HG03521 (cell line): Measurements from ENCODE around the gene GPX5.
"Not testable (repeated sequence)": the region's sequence is repeated elsewhere in the genome, so short reads cannot be mapped to it uniquely, and the experiment has no call there.

Experiments used
- ATAC-seq: cut with Tn5 transposase; IDR thresholded peaks from one replicate; pipeline ENCODE4 v1.9.1; 2021; ENCODE audit warnings: mild to moderate bottlenecking, moderate library complexity; ENCODE audit not compliant: unreplicated experiment

The GPX5 gene

DNA sequence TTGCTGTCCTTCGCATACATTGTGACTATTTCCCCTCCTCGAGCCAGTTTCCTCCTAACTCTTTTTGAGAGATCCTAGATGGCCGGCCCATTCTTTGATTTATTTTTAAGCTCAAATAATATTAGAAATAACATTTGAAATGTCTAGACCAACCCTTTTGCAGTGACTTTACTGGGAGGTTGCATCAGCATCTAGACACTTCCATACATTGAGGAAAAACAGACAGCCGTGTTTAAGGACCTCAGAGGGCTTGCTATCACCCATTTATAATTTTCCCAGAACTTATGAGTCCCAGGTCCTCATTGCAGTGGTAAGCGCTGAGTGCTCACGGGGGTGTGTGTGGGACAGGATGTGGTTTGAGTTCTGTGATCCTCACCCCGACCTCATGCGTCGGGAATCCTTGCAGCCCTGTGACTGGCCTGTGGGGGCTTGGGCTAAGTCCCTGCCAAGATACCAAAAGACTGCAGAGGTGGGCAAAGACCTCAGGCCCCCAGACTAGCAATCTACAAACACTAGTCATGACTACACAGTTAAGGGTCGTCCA, at the start of gene GPX5:
Gene GPX5 (plus strand): TSS at position 386 of the 544 bp plus-strand sequence. CDS start 133 bp downstream, at position 519.
- ATAC-seq: no peak

DNA sequence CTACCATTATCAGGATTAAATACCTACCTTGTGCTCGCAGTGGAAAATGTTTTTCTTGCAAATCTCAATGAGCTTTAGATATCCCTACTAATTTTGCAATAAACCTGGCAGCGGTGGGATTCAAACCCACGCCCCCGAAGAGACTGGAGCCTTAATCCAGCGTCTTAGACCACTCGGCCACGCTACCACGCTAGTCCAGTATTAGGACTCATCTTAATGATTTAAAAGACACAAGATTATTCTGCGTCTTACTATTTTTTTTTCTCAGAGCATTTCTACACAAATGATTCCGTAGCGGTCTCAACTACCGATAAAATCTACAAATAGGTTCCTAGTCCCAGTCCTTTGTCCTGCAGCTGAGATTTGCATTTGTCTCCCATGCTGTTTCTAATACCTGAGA, 47.2 kb upstream of the GPX5 start:
- ATAC-seq: no peak

DNA sequence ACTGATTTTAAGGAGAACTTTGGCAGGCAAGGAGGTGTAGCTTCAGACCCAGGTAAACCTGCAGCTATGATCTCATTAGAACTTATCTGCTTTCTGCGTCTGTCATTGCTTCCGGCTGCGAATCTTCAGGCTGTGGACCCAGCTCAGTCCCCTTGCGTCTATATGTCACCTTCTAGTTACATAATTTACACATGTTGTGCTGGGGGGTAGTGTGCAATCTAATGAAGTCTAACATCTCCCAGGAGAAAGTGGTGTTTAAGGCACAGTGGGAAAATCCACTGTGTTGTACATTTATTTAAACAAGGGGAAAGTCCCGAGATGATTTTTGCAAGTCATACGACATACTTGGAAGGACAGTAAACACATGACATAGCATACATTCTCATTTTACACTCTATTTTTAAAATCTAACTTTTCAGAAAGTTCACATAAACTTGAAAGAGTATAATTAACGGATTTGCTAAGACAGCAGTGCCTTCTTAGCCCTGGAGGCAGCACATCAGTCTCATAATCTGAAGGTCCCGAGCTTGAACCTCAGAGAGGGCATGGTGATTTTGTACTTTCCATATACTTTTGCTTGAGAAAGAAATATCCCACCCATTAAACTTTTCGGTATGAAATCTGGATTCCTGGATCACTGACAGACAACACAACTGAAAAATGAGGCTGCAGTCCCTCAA, 45.3 kb upstream of the GPX5 start:
- no peak for ATAC-seq

- no peak for ATAC-seq
These were observed 40.2 kb upstream of the GPX5 start for GRCh38 chr6:28485482-28485881.

- no peak for ATAC-seq
These were observed 39.1 kb upstream of the GPX5 start for GRCh38 chr6:28486533-28486932.

- no peak for ATAC-seq
These were observed 38.5 kb upstream of the GPX5 start for GRCh38 chr6:28486988-28487742.

GRCh38 chr6:28488916-28489365, 36.7 kb upstream of the GPX5 start:
- peak; percentile 17 for ATAC-seq

GRCh38 chr6:28489366-28490204, 36.1 kb upstream of the GPX5 start:
- ATAC-seq: peak; percentile 71

DNA sequence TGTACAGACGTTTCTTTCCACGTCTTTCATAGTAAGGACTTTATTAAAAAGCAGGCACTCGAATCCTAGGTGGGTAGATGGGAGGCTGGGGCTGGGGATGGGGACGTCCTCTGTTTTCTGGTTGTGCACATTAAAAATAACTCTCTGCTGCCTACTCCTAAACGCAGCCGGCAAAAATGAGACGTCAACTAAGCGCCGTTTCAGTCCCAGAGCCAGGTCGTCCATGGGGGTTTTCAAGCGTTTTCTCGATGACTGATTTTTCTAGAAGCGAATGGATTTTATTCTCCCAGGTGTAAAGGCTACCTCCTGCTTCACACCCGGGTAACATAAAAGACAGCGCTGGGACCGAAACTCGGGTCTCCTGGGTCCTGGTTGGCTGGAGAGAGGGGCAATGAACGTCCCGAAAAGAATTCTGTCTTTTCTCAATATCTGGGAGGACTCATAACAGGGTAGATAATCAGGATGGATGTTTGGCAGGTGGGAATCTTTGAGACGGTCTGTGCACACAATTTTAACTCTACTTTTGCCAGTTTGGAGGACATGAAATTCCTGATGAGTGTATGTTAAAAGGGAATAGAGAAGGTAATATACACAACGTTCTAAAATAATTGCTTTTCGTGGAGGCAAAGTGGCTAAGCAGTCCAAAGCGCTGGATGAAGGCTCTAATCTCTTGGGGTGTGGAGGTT, 35.3 kb upstream of the GPX5 start:
- no peak for ATAC-seq

DNA sequence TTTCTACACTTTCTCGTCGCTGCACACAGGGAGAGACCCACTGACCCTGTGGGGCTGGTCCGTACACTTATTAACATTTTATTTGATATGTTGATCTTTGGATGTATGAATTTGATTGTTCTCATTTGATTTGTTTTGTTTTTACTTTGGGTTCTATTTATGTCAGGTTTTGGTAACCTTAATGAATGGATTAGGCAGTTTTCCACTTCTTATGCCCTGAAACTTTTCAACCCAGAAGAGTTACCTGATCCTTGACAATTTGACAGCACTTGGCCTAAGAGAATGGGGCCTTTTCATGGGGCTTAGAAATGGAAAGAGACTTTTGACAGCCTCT, 33.7 kb upstream of the GPX5 start:
- ATAC-seq: no peak

DNA sequence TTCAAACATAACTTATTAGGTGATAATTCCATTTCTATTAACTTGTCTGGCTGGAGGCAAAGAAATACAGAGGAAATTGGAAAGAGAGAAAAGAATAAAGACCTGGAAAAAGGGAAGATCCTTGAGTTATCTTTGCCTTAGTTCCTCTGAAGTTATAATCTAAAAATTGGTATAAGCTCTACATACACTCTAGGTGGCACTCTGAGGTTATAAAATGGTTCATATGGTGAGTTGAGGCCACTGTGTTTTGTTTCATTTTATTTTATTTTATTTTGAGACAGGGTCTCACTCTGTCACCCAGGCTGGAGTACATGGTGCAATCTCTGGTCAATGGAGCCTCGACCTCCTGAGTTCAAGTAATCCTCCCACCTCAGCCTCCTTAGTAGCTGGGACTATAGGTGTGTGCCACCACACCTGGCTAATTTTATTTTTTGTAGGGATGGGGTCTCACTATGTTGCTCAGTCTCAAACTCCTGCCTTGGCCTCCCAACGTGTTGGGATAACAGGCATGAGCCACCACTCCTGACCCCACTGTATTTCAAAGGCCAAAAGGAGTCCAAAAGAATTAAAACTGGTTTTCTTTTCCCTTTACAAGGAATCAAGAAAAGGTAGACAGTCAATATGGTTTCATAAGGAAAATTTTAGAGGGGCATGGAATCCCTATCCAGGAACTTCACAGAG, 29.4 kb upstream of the GPX5 start:
- no peak for ATAC-seq

GRCh38 chr6:28497306-28497705, 28.4 kb upstream of the GPX5 start:
- no peak for ATAC-seq

GRCh38 chr6:28497893-28498292, 27.8 kb upstream of the GPX5 start:
- no peak for ATAC-seq

DNA sequence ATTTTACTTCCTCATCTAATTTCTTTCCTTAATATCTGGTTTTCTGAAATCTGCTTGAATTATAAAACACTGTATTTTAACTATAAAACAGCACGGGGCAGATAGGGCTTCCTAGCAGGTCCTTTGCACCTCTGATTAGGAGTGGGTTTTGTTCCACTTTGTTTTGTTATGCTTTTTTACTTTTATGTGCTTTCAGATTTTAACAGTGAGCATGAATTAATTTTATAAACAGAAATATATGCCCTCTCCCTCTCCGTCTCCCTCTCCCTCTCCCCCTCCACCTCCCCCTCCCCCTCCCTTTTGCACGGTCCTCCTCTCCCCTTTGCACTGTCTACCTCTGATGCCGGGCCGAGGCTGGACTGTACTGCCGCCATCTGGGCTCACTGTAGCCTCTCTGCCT, 24.4 kb upstream of the GPX5 start:
- ATAC-seq: no peak

DNA sequence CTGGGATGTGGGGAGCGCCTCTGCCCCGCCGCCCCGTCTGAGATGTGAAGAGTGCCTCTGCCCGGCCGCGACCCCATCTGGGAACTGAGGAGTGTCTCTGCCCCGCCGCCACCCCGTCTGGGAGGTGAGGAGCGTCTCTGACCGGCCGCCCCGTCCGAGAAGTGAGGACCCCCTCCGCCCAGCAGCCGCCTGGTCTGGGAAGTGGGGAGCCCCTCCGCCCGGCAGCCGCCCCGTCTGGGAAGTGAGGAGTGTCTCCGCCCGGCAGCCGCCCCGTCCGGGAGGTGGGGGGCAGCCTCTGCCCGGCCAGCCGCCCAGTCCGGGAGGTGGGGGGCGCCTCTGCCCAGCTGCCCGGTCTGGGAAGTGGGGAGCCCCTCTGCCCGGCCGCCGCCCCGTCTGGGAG, 23.5 kb upstream of the GPX5 start:
- not testable (repeated sequence) for ATAC-seq

DNA sequence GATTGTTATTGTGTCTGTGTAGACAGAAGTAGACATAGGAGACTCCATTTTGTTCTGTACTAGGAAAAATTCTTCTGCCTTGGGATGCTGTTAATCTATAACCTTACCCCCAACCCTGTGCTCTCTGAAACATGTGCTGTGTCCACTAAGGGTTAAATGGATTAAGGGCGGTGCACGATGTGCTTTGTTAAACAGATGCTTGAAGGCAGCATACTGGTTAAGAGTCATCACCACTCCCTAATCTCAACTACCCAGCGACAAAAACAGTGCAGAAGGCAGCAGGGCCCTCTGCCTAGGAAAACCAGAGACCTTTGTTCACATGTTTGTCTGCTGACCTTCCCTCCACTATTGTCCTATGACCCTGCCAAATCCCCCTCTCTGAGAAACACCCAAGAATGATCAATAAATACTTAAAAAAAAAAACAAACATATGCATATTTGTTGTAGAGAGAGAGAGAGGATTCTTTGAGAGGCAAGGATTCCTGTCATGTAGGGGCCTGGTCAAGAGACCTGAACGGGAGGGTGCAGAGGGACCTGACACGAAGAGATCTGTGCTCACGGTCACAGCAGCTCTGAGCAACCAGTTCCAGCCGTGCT, 22.9 kb upstream of the GPX5 start:
- ATAC-seq: not testable (repeated sequence)

DNA sequence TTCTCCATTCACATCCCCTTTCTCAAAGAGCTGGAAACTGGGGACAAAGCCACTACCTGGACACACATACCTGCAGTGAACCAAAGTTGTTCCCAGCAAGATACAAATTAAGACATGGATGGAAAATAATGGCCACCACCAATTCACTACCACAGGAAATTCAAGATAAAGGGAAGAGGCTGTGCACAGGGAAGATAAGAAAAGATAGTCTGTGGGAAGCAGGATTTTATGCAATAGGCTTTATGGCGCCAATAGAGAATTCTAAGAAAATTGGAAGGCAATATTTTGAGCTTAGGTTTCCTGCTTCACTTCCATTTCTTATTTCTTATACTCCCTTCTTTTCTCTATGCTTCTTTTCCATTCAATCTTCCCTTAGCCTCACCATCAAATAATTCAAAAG, 19.9 kb upstream of the GPX5 start:
- ATAC-seq: no peak

DNA sequence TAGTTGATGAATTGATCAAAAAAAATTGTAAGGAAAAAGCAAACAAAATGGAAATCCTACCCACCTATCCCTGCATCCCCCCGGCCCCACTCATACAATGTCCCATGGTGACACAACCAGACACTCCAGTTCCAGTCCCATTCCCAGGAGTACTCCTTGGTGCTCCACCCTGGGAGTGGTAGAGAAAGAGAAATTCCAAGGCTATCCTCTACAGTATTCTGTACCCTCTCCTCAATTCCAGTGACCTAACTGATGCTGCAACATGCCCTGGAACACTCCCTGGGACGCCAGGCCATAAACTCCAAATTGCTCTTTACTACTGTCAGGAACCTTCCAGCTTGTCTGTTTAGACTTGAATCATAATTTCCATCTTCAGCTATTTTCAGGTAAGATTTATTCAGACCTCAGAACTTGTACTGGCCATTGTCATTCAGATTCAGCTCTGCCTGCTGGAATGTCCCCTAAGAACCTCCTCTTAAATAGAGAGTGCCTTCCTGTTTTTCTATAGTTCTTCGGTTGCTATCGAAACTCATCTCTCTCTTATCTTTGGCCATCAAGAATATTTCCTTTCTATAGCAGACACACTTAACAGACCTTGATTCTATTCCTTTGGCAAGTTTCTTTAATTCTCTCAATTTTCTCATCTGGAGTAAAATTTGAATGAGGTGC, 18.7 kb upstream of the GPX5 start:
- ATAC-seq: no peak

DNA sequence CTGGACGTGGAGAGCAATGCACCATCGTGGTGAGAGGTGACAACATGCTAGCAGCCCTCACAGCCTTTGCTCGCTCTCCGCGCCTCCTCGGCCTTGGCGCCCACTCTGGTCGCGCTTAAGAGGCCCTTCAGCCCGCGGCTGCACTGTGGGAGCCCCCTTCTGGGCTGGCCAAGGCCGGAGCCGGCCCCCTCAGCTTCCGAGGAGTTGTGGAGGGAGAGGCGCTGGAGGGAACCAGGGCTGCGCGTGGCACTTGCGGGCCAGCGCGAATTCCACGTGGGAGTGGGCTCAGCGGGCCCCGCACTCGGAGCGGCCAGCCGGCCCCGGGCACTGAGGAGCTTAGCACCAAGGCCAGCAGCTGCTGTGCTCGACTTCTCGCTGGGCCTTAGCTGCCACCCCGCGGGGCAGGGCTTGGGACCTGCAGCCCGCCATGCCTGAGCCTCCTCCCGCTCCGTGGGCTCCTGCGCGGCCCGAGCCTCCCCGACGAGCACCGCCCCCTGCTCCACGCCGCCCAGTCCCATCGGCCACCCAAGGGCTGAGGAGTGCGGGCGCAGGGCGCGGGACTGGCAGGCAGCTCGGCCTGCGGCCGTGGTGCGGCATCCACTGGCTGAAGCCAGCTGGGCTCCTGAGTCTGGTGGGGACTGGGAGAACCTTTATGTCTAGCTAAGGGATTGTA, 13.9 kb upstream of the GPX5 start:
- ATAC-seq: no peak
